HG02798 (cell line): ENCODE measurements around the gene LRRC27.

Experiments used
- ATAC-seq: cut with Tn5 transposase; IDR thresholded peaks from one replicate; pipeline ENCODE4 v1.9.1; 2021; ENCODE audit warnings: mild to moderate bottlenecking; ENCODE audit not compliant: unreplicated experiment, poor library complexity

LRRC27 gene

GRCh38 chr10:132408823-132409666 lies 77.1 kb downstream of the LRRC27 start:
- no peak for ATAC-seq

GRCh38 chr10:132409667-132410028 lies 77.7 kb downstream of the LRRC27 start:
- ATAC-seq: no peak

GRCh38 chr10:132410056-132410778 lies 78.2 kb downstream of the LRRC27 start:
- no peak for ATAC-seq

GRCh38 chr10:132410779-132411532 lies 79.0 kb downstream of the LRRC27 start:
- no peak for ATAC-seq

GRCh38 chr10:132411561-132412253 lies 79.7 kb downstream of the LRRC27 start:
- ATAC-seq: no peak

GRCh38 chr10:132412316-132413192 lies 80.6 kb downstream of the LRRC27 start:
- no peak for ATAC-seq

- no peak for ATAC-seq
Observed at GRCh38 chr10:132413226-132414205, 81.5 kb downstream of the LRRC27 start.

GRCh38 chr10:132414402-132415016 lies 82.5 kb downstream of the LRRC27 start:
- ATAC-seq: no peak

GRCh38 chr10:132415255-132415654 lies 83.3 kb downstream of the LRRC27 start:
- ATAC-seq: no peak

GRCh38 chr10:132415956-132416355 lies 84.0 kb downstream of the LRRC27 start:
- no peak for ATAC-seq

- no peak for ATAC-seq
Observed at GRCh38 chr10:132416566-132417256, 84.7 kb downstream of the LRRC27 start.

GRCh38 chr10:132417257-132417910 lies 85.4 kb downstream of the LRRC27 start:
- ATAC-seq: no peak

- ATAC-seq: no peak
Observed at GRCh38 chr10:132417957-132418441, 86.0 kb downstream of the LRRC27 start.

GRCh38 chr10:132418527-132419416 lies 86.8 kb downstream of the LRRC27 start:
- ATAC-seq: no peak
